HepG2 (cell line): ENCODE results near the gene NDUFS2. TPM values are rescaled to one million over a fixed set of nuclear protein-coding genes. Genes with fewer than 3 reads are reported as not detected.

ENCODE experiments used
- ATAD3A ChIP-seq: sonication (generic); formaldehyde crosslinking; IDR thresholded peaks from 2 replicates; pipeline ENCODE4 v1.4.0; 2020; ENCODE audit warnings: missing genetic modification reagents
- ETV5 ChIP-seq: IDR thresholded peaks from 2 replicates; pipeline ENCODE4 v1.6.1; 2018; ENCODE audit warnings: missing biosample characterization, missing genetic modification reagents, inconsistent platforms, borderline replicate concordance
- GMEB2 ChIP-seq: IDR thresholded peaks from 2 replicates; pipeline ENCODE4 v1.6.1; 2016; ENCODE audit warnings: missing biosample characterization, missing genetic modification reagents, low read depth
- HIVEP1 ChIP-seq: sonication (generic); formaldehyde crosslinking; IDR thresholded peaks from 2 replicates; pipeline ENCODE4 v1.4.0; 2020; ENCODE audit warnings: mild to moderate bottlenecking, missing genetic modification reagents
- MED13 ChIP-seq: sonication (generic); formaldehyde crosslinking; IDR thresholded peaks from 2 replicates; pipeline ENCODE4 v1.5.0; 2020; ENCODE audit warnings: missing genetic modification reagents
- MYNN ChIP-seq: sonication (generic); formaldehyde crosslinking; IDR thresholded peaks from 2 replicates; pipeline ENCODE4 v1.4.0; 2020; ENCODE audit warnings: mild to moderate bottlenecking, low read depth, missing genetic modification reagents
- NCOA2 ChIP-seq: sonication (generic); formaldehyde crosslinking; IDR thresholded peaks from 2 replicates; pipeline ENCODE4 v1.8.0; 2022; ENCODE audit warnings: inconsistent platforms
- RNF2 ChIP-seq: fragments of 450-650 bp; conservative IDR thresholded peaks from 2 replicates; pipeline ENCODE4 v1.6.1; 2016; ENCODE audit warnings: low read depth
- YEATS2 ChIP-seq: sonication (generic); formaldehyde crosslinking; IDR thresholded peaks from 2 replicates; pipeline ENCODE4 v1.4.0; 2020; ENCODE audit warnings: missing genetic modification reagents, borderline replicate concordance
- ZBTB25 ChIP-seq: IDR thresholded peaks from 2 replicates; pipeline ENCODE4 v1.6.1; 2018; ENCODE audit warnings: missing genetic modification reagents
- ZBTB40 ChIP-seq, 2 experiments: fragments of 450-650 bp in 1 of 2; sonication (generic) in 1 of 2; formaldehyde crosslinking in 1 of 2; IDR thresholded peaks; 2 replicates each; pipeline versions ENCODE4 v1.6.1 to v1.8.0; 2016 to 2022; ENCODE audit warnings: antibody characterized with exemption in 1 of 2, mild to moderate bottlenecking in 1 of 2, missing genetic modification reagents in 1 of 2
- ZNF234 ChIP-seq: sonication (generic); formaldehyde crosslinking; conservative IDR thresholded peaks from 2 replicates; pipeline ENCODE4 v1.5.1; 2020; ENCODE audit warnings: mild to moderate bottlenecking, missing genetic modification reagents
- ZNF558 ChIP-seq: sonication (generic); formaldehyde crosslinking; IDR thresholded peaks from 2 replicates; pipeline ENCODE4 v1.9.0; 2022; ENCODE audit warnings: mild to moderate bottlenecking, missing genetic modification reagents, borderline replicate concordance
- ZNF704 ChIP-seq: sonication (generic); formaldehyde crosslinking; IDR thresholded peaks from 2 replicates; pipeline ENCODE4 v1.8.1; 2023; ENCODE audit warnings: mild to moderate bottlenecking, inconsistent platforms, moderate library complexity, missing genetic modification reagents, borderline replicate concordance
- ZNF75D ChIP-seq: sonication (generic); formaldehyde crosslinking; IDR thresholded peaks from 2 replicates; pipeline ENCODE4 v1.8.1; 2023; ENCODE audit warnings: missing genetic modification reagents, mild to moderate bottlenecking, borderline replicate concordance
- ZNF772 ChIP-seq: sonication (generic); formaldehyde crosslinking; IDR thresholded peaks from 2 replicates; pipeline ENCODE4 v1.5.0; 2020; ENCODE audit warnings: mild to moderate bottlenecking, missing genetic modification reagents
- polyA plus RNA-seq, 8 experiments: library from polyadenylated mRNA; depleted of rRNA in 3 of 8; stranded (reverse) in 7 of 8; unstranded in 1 of 8; fragments of >200 nt; fragmentation: Illumina TruSeq in 4 of 8; extraction: Trizol in 4 of 8; gene quantifications; 2 replicates each; pipeline versions ENCODE4 v1.2.1 to v1.2.3, GENCODE V29; 2011 to 2016; ENCODE audit warnings: low read depth in 4 of 8, missing spikeins in 1 of 8, mixed read lengths in 1 of 8; ENCODE audit not compliant: insufficient read depth in 1 of 8
- total RNA-seq, 5 experiments: library from RNA; depleted of rRNA; stranded (reverse); fragments of >200 nt; fragmentation: Illumina TruSeq; extraction: Trizol; gene quantifications; 2 replicates each; pipeline ENCODE4 v1.2.3, GENCODE V29; 2016; ENCODE audit warnings: low read depth in 1 of 5

The NDUFS2 gene
- total and polyA plus RNA-seq, 2 of the 13 experiments (the other 11 are each of a cell fraction or from before 2014, with no cell fraction given) = 89.9 to 118 TPM

GRCh38 chr1:161218301-161219077 is 16.3 kb downstream of the NDUFS2 start (continued):
- TF ChIP-seq MED13 (CRISPR knock-in tag) (0 out of 2 replicates have a peak, but pooled peaks have one; percentile 80), ETV5 (CRISPR knock-in tag) (peak; percentile 96), MYNN (no peak), ZNF772 (CRISPR knock-in tag) (no peak; the same call in 1 of the 2 replicates), HIVEP1 (CRISPR knock-in tag) (no peak), ZNF704 (no peak), ATAD3A (CRISPR knock-in tag) (no peak), ZBTB25 (CRISPR knock-in tag) (no peak), NCOA2 (peak; percentile 83), RNF2 (no peak), GMEB2 (CRISPR knock-in tag) (no peak), ZNF234 (CRISPR knock-in tag) (no peak), ZBTB40 (IDR thresholded peaks at IDR 0.05) (no peak), ZBTB40 (CRISPR knock-in tag; IDR thresholded peaks at IDR 0.05) (no peak; the same call in 1 of the 2 replicates), ZNF75D (no peak), YEATS2 (peak; percentile 40; the same call in 1 of the 2 replicates), ZNF558 (CRISPR knock-in tag) (peak; percentile 66; the same call in 1 of the 2 replicates)
